Endodermal cell (in vitro differentiated cells): ENCODE measurements around the gene OSBPL5. TPM values are rescaled to one million over a fixed set of nuclear protein-coding genes. Genes with fewer than 3 reads are reported as not detected.

Source experiments
- DNase-seq: peaks from one replicate; pipeline ENCODE4 v3.0.0-alpha.2; 2017
- H3K27ac ChIP-seq: 2 replicates; pipeline ENCODE4 v1.5.1; 2013; ENCODE audit warnings: mild to moderate bottlenecking, low read depth, low read length, moderate library complexity
- H3K27me3 ChIP-seq: 2 replicates; pipeline ENCODE4 v1.6.1; 2013; ENCODE audit warnings: mild to moderate bottlenecking, low read length, moderate library complexity; ENCODE audit not compliant: insufficient read depth, control insufficient read depth, poor library complexity, severe bottlenecking
- H3K36me3 ChIP-seq: 2 replicates; pipeline ENCODE4 v1.7.0; 2013; ENCODE audit warnings: mild to moderate bottlenecking, low read length, moderate library complexity; ENCODE audit not compliant: control insufficient read depth, insufficient read depth
- H3K4me1 ChIP-seq: one replicate; pipeline ENCODE4 v1.7.0; 2013; ENCODE audit warnings: low read length; ENCODE audit not compliant: control insufficient read depth, insufficient read depth
- H3K4me3 ChIP-seq: 2 replicates; pipeline ENCODE4 v1.5.1; 2013; ENCODE audit warnings: mild to moderate bottlenecking, low read length, moderate library complexity
- H3K9ac ChIP-seq: 2 replicates; pipeline ENCODE4 v1.6.1; 2013; ENCODE audit warnings: mild to moderate bottlenecking, low read length, moderate library complexity; ENCODE audit not compliant: poor library complexity, severe bottlenecking; ENCODE audit errors: extremely low read depth
- H3K9me3 ChIP-seq: 2 replicates; pipeline ENCODE4 v1.6.1; 2013; ENCODE audit warnings: mild to moderate bottlenecking, low read length, moderate library complexity; ENCODE audit not compliant: control insufficient read depth
- H3K27ac Mint-ChIP-seq: 2 replicates; pipeline ENCODE4 v1.8.0; 2020; ENCODE audit warnings: mixed read lengths
- H3K27me3 Mint-ChIP-seq: 2 replicates; pipeline ENCODE4 v1.8.0; 2021; ENCODE audit warnings: mild to moderate bottlenecking, mixed read lengths; ENCODE audit not compliant: insufficient read depth
- H3K36me3 Mint-ChIP-seq: 2 replicates; pipeline ENCODE4 v1.8.0; 2020; ENCODE audit warnings: low read depth, mixed read lengths
- H3K4me1 Mint-ChIP-seq: 2 replicates; pipeline ENCODE4 v1.8.0; 2020; ENCODE audit warnings: mixed read lengths
- H3K4me3 Mint-ChIP-seq: 2 replicates; pipeline ENCODE4 v1.8.0; 2020; ENCODE audit warnings: mild to moderate bottlenecking, moderate library complexity, mixed read lengths
- H3K9me3 Mint-ChIP-seq: 2 replicates; pipeline ENCODE4 v1.8.0; 2020; ENCODE audit warnings: mild to moderate bottlenecking, mixed read lengths
- CTCF ChIP-seq: fragments of 200-600 bp; sonication (generic); conservative IDR thresholded peaks from 2 replicates; pipeline ENCODE4 v1.5.0; 2021; ENCODE audit warnings: antibody characterized with exemption, mild to moderate bottlenecking
- WGBS, 2 experiments: methylation state at CpG; one replicate each; pipeline versions ENCODE4 v1.1.5 to v1.1.7; 2013; ENCODE audit warnings: missing lambda C conversion rate in 2 of 2, mixed read lengths in 1 of 2; ENCODE audit not compliant: insufficient coverage in 1 of 2, insufficient read length in 1 of 2; 5-methylcytosine and 5-hydroxymethylcytosine counted together
- total RNA-seq, 2 donors: library from RNA; stranded (reverse); fragmentation: NEBNext Ultra II Directional in 1 of 2; extraction: Animal tissue kit (Norgen Biotek cat#: 25700) in 1 of 2; gene quantifications; 2 replicates in 1 of 2; 3 replicates in 1 of 2; pipeline ENCODE4 v1.2.1, GENCODE V29; 2021

OSBPL5 gene
- total RNA-seq, 2 donors from 2014 or later, result 1.2 to 4.8 TPM

GRCh38 chr11:3092603-3093141, 72.4 kb downstream of the OSBPL5 start:
- WGBS, 2 experiments, result 94 to 98% methylated on average over 6 to 15 of the region's 15 CpGs
- no peaks in the 10 kb centered on the region for H3K9me3 ChIP-seq
- no peaks in the 10 kb centered on the region for H3K4me1 ChIP-seq
- Mint-ChIP-seq H3K4me1 (peaks cover 2% of the 10 kb centered on the region), H3K9me3 (peaks cover 7% of the 10 kb centered on the region), H3K27ac (no peak overlapping the region), H3K27me3 (peaks cover 2% of the 10 kb centered on the region), H3K4me3 (no peak overlapping the region), H3K36me3 (peaks cover 3% of the 10 kb centered on the region)
- no peak overlapping the region for H3K4me3 ChIP-seq
- no peaks in the 10 kb centered on the region for H3K36me3 ChIP-seq
- no peaks in the 10 kb centered on the region for H3K27me3 ChIP-seq
- no peak for DNase-seq
- no peak overlapping the region for H3K27ac ChIP-seq
- no peak for TF ChIP-seq CTCF
- H3K9ac ChIP-seq, result no peak overlapping the region

- no peaks in the 10 kb centered on the region for H3K4me1 ChIP-seq
- no peaks in the 10 kb centered on the region for H3K9me3 ChIP-seq
- no peak overlapping the region for H3K27ac ChIP-seq
- H3K9ac ChIP-seq, result no peak overlapping the region
- peaks cover 2% of the 10 kb centered on the region for H3K27me3 Mint-ChIP-seq
- H3K4me3 ChIP-seq, result no peak overlapping the region
- peaks cover 3% of the 10 kb centered on the region for H3K36me3 Mint-ChIP-seq
- no peaks in the 10 kb centered on the region for H3K36me3 ChIP-seq
- H3K4me3 Mint-ChIP-seq, result no peak overlapping the region
- H3K27ac Mint-ChIP-seq, result no peak overlapping the region
- DNase-seq, result peak; percentile 98
- peak; percentile 100 for TF ChIP-seq CTCF
- H3K4me1 Mint-ChIP-seq, result peaks cover 2% of the 10 kb centered on the region
- H3K9me3 Mint-ChIP-seq, result peaks cover 7% of the 10 kb centered on the region
- H3K27me3 ChIP-seq, result no peaks in the 10 kb centered on the region
- WGBS, 2 experiments, result 44 to 52% methylated on average over 9 to 27 of the region's 27 CpGs
Measured at GRCh38 chr11:3091846-3092602, 73.1 kb downstream of the OSBPL5 start.

- no peak for DNase-seq
- no peak overlapping the region for H3K27ac Mint-ChIP-seq
- no peak for TF ChIP-seq CTCF
- no peak overlapping the region for H3K4me3 ChIP-seq
- H3K27me3 ChIP-seq, result no peaks in the 10 kb centered on the region
- peaks cover 4% of the 10 kb centered on the region for H3K9me3 Mint-ChIP-seq
- H3K9me3 ChIP-seq, result no peaks in the 10 kb centered on the region
- no peak overlapping the region for H3K9ac ChIP-seq
- no peaks in the 10 kb centered on the region for H3K4me1 ChIP-seq
- H3K4me1 Mint-ChIP-seq, result peaks cover 2% of the 10 kb centered on the region
- H3K36me3 ChIP-seq, result no peaks in the 10 kb centered on the region
- H3K4me3 Mint-ChIP-seq, result no peak overlapping the region
- WGBS, 2 experiments, result 73 to 80% methylated on average over 7 to 14 of the region's 14 CpGs
- peaks cover 3% of the 10 kb centered on the region for H3K36me3 Mint-ChIP-seq
- H3K27ac ChIP-seq, result no peak overlapping the region
- no peaks in the 10 kb centered on the region for H3K27me3 Mint-ChIP-seq
Measured at GRCh38 chr11:3091081-3091845, 73.8 kb downstream of the OSBPL5 start.
